Stimulated activated CD8-positive, alpha-beta memory T cell treated with anti-CD3 and anti-CD28 coated beads, Interleukin-12 subunit alpha, Interleukin-12 subunit beta, amount 100 ng/mL, for 24 hours (primary cell): Measurements from ENCODE around the gene LYSMD4.
"Not testable (repeated sequence)": the region's sequence is repeated elsewhere in the genome, so short reads cannot be mapped to it uniquely, and the experiment has no call there.

Source experiments
- DNase-seq: peaks from one replicate; pipeline ENCODE4 v3.0.0-alpha.2; 2020; ENCODE audit errors: extremely low read depth

LYSMD4 gene

GRCh38 chr15:99733268-99734039 is at the start of gene LYSMD4:
LYSMD4 (minus strand) TSS chr15:99733437; CDS start chr15:99731999, 1,438 bp downstream.
- DNase-seq = peak; percentile 99

- not testable (repeated sequence) for DNase-seq
Measured at GRCh38 chr15:99782029-99782428, 48.8 kb upstream of the LYSMD4 start.

GRCh38 chr15:99777144-99777543 is 43.9 kb upstream of the LYSMD4 start:
- DNase-seq = no peak

DNA sequence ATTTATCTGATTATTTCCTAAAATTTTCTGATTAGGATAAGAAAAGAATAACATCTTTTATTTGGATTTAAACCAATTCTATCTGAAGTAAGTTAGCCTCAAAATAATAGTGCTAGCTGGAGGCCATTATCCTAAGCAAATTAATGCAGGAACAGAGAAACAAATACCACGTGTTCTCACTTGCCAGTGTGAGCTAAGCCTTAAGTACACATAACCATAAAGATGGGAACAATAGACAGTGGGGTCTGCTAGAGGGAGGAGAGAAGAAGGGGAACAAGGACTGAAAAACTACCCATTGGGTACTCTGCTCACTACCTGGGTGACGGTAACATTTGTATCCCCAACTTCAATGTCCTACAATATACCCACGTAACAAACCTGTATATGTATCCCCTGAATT is 31.3 kb upstream of the LYSMD4 start:
- no peak for DNase-seq

- no peak for DNase-seq
Measured at GRCh38 chr15:99763827-99764226, 30.6 kb upstream of the LYSMD4 start.

- DNase-seq = no peak
Measured at GRCh38 chr15:99762288-99762687, 29.1 kb upstream of the LYSMD4 start.

DNA sequence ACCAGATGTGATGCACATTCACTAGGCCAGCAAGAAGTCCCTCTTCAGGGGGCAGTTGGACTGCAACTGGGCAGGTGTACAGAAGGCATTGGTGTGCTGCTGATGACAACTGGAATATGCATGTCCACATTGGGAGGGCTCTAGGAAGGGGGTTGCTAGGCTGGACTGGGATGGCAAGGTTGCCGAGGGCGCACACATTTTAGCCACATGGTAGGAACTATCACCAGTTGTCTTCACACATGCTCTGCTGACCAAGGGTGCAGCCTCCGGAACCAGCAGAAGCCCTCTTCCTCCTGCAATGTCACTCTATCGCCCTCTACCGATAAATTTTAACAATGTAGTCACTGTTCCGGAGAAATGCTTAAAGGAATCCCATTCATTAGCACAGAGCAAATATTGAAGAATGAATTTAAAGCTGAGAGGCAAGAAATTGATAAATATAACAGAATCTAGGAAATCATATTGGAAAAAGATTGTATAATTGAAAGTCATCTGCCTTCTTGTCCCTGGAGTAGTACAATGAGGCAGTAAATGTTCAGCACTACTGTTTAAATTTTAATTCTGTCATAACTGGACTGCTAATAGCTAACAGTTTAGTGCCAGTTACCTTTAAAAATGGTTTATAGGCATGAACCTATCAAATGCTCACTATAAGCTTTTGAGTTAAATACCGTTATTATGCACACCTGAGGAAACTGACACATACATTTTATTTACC is 22.6 kb upstream of the LYSMD4 start:
- DNase-seq = no peak

DNA sequence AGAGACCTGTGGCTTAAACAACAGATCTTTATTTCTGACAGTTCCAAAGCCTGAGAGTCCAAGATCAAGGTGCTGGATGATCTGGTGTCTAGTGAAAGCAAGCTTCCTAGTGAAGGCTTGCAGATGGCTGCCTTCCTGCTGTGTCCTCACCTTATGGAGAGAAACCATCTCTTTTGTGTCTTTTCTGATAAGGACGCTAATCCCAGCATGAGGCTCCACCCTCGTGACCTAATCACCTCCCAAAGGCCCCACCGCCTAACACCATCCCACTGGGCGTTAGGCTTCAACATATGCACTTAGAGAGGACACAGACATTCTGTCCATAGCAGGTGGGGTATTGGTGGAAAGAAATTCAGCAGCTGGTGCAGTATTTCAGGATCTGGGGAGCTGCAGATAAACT is 19.8 kb upstream of the LYSMD4 start:
- no peak for DNase-seq

- no peak for DNase-seq
Measured at GRCh38 chr15:99752556-99752955, 19.3 kb upstream of the LYSMD4 start.

- DNase-seq = not testable (repeated sequence)
Measured at GRCh38 chr15:99750326-99750725, 17.1 kb upstream of the LYSMD4 start.

DNA sequence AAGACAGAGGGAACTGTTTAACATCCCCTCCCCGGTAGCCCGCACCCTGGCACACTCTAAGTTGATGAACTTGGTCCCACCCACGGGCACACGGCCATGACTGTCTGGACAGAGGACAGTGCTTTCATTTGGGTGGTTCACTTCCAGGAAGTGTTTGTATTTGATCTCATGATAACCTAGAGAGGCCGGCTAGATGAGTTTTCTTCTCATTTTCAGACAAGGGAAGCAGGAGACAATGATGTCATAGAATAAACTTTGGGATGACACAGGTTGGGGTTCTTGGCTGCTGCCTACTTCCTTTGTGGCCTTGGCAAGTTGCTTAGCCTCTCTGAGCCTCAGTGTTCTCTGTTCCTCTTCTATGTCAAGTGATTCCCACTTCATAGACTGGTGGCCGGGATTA is 16.1 kb upstream of the LYSMD4 start:
- no peak for DNase-seq

GRCh38 chr15:99745370-99746086 is 12.3 kb upstream of the LYSMD4 start:
- DNase-seq = no peak

GRCh38 chr15:99744142-99744541 is 10.9 kb upstream of the LYSMD4 start:
- no peak for DNase-seq

- no peak for DNase-seq
Measured at GRCh38 chr15:99741835-99742234, 8.6 kb upstream of the LYSMD4 start.

- DNase-seq = no peak
Measured at GRCh38 chr15:99738021-99738847, 5.0 kb upstream of the LYSMD4 start.

DNA sequence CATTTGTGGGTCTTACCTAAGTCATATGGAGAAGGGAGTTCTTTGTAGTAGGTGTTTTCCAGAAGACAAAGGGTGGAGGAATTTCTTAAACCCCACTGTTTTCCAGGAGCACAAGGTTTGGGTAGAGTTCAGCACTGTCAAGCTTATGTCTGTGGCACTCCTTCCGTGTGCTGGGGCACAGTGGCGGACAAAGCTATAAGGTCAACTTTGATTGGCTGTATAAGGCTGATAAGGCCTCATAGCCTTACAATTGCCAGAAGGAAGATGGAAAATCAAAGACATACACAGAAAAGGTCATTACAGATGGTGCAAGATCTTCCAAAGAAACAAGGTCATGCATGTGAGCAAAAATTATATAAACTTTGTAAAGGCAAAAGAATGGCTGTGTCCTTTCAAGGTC is 3.5 kb upstream of the LYSMD4 start:
- no peak for DNase-seq

DNA sequence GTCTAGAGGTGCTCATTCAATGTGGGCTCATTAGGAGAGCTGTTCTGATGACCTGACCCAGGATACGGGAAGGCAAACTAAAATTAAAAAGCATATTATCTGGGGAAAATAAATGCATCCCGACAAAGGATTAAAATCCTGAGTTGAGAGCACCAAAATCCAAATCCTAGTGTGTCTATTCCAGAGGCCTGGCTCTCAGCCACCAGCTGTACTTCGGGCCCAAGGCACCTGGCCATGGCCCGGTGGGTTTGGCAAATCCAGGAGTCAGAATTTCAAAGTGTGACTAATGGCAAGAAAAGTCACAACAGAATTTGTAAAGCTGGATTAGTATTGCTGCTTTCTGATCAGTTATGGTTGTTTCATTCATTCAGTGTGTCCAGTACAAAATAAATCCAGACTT is 2.6 kb upstream of the LYSMD4 start:
- DNase-seq = no peak

- DNase-seq = no peak
Measured at GRCh38 chr15:99734575-99734974, 1.3 kb upstream of the LYSMD4 start.

- DNase-seq = not testable (repeated sequence)
Measured at GRCh38 chr15:99734040-99734291, 729 bp upstream of the LYSMD4 start.

- DNase-seq = no peak
Measured at GRCh38 chr15:99732751-99733267, 428 bp downstream of the LYSMD4 start.

GRCh38 chr15:99732124-99732750 is 1.0 kb downstream of the LYSMD4 start:
- no peak for DNase-seq
